Stimulated activated CD8-positive, alpha-beta memory T cell treated with anti-CD3 and anti-CD28 coated beads, Interleukin-2, amount 100 ng/mL, for 1 hour (primary cell): ENCODE results near the gene TYMP.

Source experiments
- DNase-seq, 2 donors: peaks; one replicate each; pipeline ENCODE4 v3.0.0-alpha.2; 2020; ENCODE audit warnings: low read depth in 2 of 2

TYMP gene

GRCh38 chr22:50483977-50484853, 45.6 kb downstream of the TYMP start:
- DNase-seq = no peak

- no peak for DNase-seq
Observed at GRCh38 chr22:50483556-50483955, 46.3 kb downstream of the TYMP start.

GRCh38 chr22:50483106-50483505, 46.7 kb downstream of the TYMP start:
- DNase-seq = no peak

- no peak for DNase-seq
Observed at GRCh38 chr22:50482107-50483074, 47.4 kb downstream of the TYMP start.

- DNase-seq = peak; percentile 25 to 40
Observed at GRCh38 chr22:50481440-50482106, 48.2 kb downstream of the TYMP start, which contains the start of gene ADM2. ADM2 (plus strand) TSS chr22:50481543; CDS start chr22:50481848, 305 bp downstream.

GRCh38 chr22:50481045-50481439, 48.8 kb downstream of the TYMP start:
- no peak for DNase-seq

GRCh38 chr22:50479721-50480120, 50.1 kb downstream of the TYMP start:
- DNase-seq = no peak

- no peak for DNase-seq
Observed at GRCh38 chr22:50477923-50478322, 51.9 kb downstream of the TYMP start.

GRCh38 chr22:50476868-50477267, 52.9 kb downstream of the TYMP start:
- no peak for DNase-seq
